HepG2 (cell line): ENCODE results near the gene CYTH2. TPM values are rescaled to one million over a fixed set of nuclear protein-coding genes. Genes with fewer than 3 reads are reported as not detected.

Experiments used
- CSRNP1 ChIP-seq: sonication (generic); formaldehyde crosslinking; IDR thresholded peaks from 2 replicates; pipeline ENCODE4 v1.8.1; 2023; ENCODE audit warnings: mild to moderate bottlenecking, missing genetic modification reagents
- DR1 ChIP-seq: sonication (generic); formaldehyde crosslinking; IDR thresholded peaks from 2 replicates; pipeline ENCODE4 v1.8.0; 2021; ENCODE audit warnings: mild to moderate bottlenecking, missing genetic modification reagents, inconsistent platforms
- KIAA2018 ChIP-seq: sonication (generic); formaldehyde crosslinking; IDR thresholded peaks from 2 replicates; pipeline ENCODE4 v1.5.0; 2020; ENCODE audit warnings: mild to moderate bottlenecking, missing genetic modification reagents, borderline replicate concordance
- PLRG1 ChIP-seq: fragments of 450-650 bp; conservative IDR thresholded peaks from 2 replicates; pipeline ENCODE4 v1.6.1; 2016
- POLR2G ChIP-seq: fragments of 200-400 bp; formaldehyde crosslinking; IDR thresholded peaks from 2 replicates; pipeline ENCODE4 v1.6.1; 2018; ENCODE audit warnings: mild to moderate bottlenecking, low read depth, low read length, moderate library complexity
- PRDM4 ChIP-seq: sonication (generic); formaldehyde crosslinking; IDR thresholded peaks from 2 replicates; pipeline ENCODE4 v1.9.0; 2021; ENCODE audit warnings: missing genetic modification reagents, borderline replicate concordance
- TEAD3 ChIP-seq: optimal IDR thresholded peaks from 2 replicates; pipeline ENCODE3; 2016; ENCODE audit warnings: borderline replicate concordance
- TIGD3 ChIP-seq: sonication (generic); formaldehyde crosslinking; IDR thresholded peaks from 2 replicates; pipeline ENCODE4 v1.5.1; 2020; ENCODE audit warnings: mild to moderate bottlenecking, missing genetic modification reagents, borderline replicate concordance
- XRCC5 ChIP-seq: fragments of 200-400 bp; formaldehyde crosslinking; optimal IDR thresholded peaks from 2 replicates; pipeline ENCODE3; 2017; ENCODE audit warnings: mild to moderate bottlenecking, low read length
- ZFP91 ChIP-seq: sonication (generic); formaldehyde crosslinking; IDR thresholded peaks from 2 replicates; pipeline ENCODE4 v1.9.0; 2022; ENCODE audit warnings: missing genetic modification reagents, mild to moderate bottlenecking, borderline replicate concordance
- ZNF629 ChIP-seq: sonication (generic); formaldehyde crosslinking; conservative IDR thresholded peaks from 2 replicates; pipeline ENCODE4 v1.5.0; 2020; ENCODE audit warnings: missing genetic modification reagents
- ZNF782 ChIP-seq: sonication (generic); formaldehyde crosslinking; IDR thresholded peaks from 2 replicates; pipeline ENCODE4 v1.4.0; 2020; ENCODE audit warnings: missing genetic modification reagents, mild to moderate bottlenecking, borderline replicate concordance
- polyA plus RNA-seq, 8 experiments: library from polyadenylated mRNA; depleted of rRNA in 3 of 8; stranded (reverse) in 7 of 8; unstranded in 1 of 8; fragments of >200 nt; fragmentation: Illumina TruSeq in 4 of 8; extraction: Trizol in 4 of 8; gene quantifications; 2 replicates each; pipeline versions ENCODE4 v1.2.1 to v1.2.3, GENCODE V29; 2011 to 2016; ENCODE audit warnings: low read depth in 4 of 8, missing spikeins in 1 of 8, mixed read lengths in 1 of 8; ENCODE audit not compliant: insufficient read depth in 1 of 8
- total RNA-seq, 5 experiments: library from RNA; depleted of rRNA; stranded (reverse); fragments of >200 nt; fragmentation: Illumina TruSeq; extraction: Trizol; gene quantifications; 2 replicates each; pipeline ENCODE4 v1.2.3, GENCODE V29; 2016; ENCODE audit warnings: low read depth in 1 of 5

The CYTH2 gene
- total and polyA plus RNA-seq, 2 of the 13 experiments (the other 11 are each of a cell fraction or from before 2014, with no cell fraction given): 16.5 to 39.3 TPM

- no peak for TF ChIP-seq TIGD3 (CRISPR knock-in tag)
- no peak for TF ChIP-seq POLR2G
- TF ChIP-seq PRDM4 (CRISPR knock-in tag): no peak
- no peak for TF ChIP-seq ZFP91
- TF ChIP-seq CSRNP1 (CRISPR knock-in tag): no peak
- no peak for TF ChIP-seq ZNF782 (CRISPR knock-in tag)
- TF ChIP-seq DR1 (CRISPR knock-in tag): no peak
- no peak for TF ChIP-seq XRCC5
- no peak for TF ChIP-seq PLRG1
- TF ChIP-seq TEAD3: no peak
- TF ChIP-seq ZNF629: no peak
- no peak for TF ChIP-seq KIAA2018 (CRISPR knock-in tag)
Measured at GRCh38 chr19:48508729-48509411, 39.7 kb downstream of the CYTH2 start (continued).
